LNCAP (cell line): ENCODE results near the gene KRTAP19-1.

ENCODE experiments used
- CTCF ChIP-seq: fragments of 450-650 bp; IDR thresholded peaks from 2 replicates; pipeline ENCODE4 v1.5.1; 2017; ENCODE audit warnings: mild to moderate bottlenecking

The KRTAP19-1 gene

GRCh38 chr21:30448514-30448913 lies 31.7 kb downstream of the KRTAP19-1 start:
- TF ChIP-seq CTCF, result no peak

- no peak for TF ChIP-seq CTCF
These were observed 33.1 kb downstream of the KRTAP19-1 start for GRCh38 chr21:30447056-30447455.

GRCh38 chr21:30444204-30444603 lies 36.0 kb downstream of the KRTAP19-1 start:
- no peak for TF ChIP-seq CTCF

GRCh38 chr21:30443226-30443625 lies 36.9 kb downstream of the KRTAP19-1 start:
- TF ChIP-seq CTCF, result no peak

GRCh38 chr21:30439975-30440374 lies 40.2 kb downstream of the KRTAP19-1 start, which contains the start of gene KRTAP15-1:
KRTAP15-1 (plus strand) TSS chr21:30440275; CDS start chr21:30440328, 53 bp downstream.
- no peak for TF ChIP-seq CTCF

GRCh38 chr21:30437010-30437565 lies 43.1 kb downstream of the KRTAP19-1 start:
- TF ChIP-seq CTCF, result no peak

- TF ChIP-seq CTCF, result peak; percentile 67
These were observed 46.0 kb downstream of the KRTAP19-1 start for GRCh38 chr21:30434033-30434631.
